GM20431 (cell line): ENCODE results near the gene SEC24B.

Experiments used
- in situ Hi-C: fragments of 300-500 bp; cut with MseI, MboI; formaldehyde crosslinking; loops from one replicate; pipeline ENCODE4 v1.15.0; 2020; ENCODE audit warnings: low sequenced_read_pairs; ENCODE audit not compliant: unreplicated experiment

The SEC24B gene

GRCh38 chr4:109433205-109434006 lies at the start of gene SEC24B:
SEC24B (plus strand) TSS chr4:109433815; CDS start chr4:109433870, 55 bp downstream.
- in situ Hi-C loops = no loop called here

GRCh38 chr4:109383823-109384222 lies 49.8 kb upstream of the SEC24B start:
- in situ Hi-C loops = no loop called here

GRCh38 chr4:109385260-109385659 lies 48.4 kb upstream of the SEC24B start:
- in situ Hi-C loops = no loop called here

- in situ Hi-C loops = no loop called here
Observed at GRCh38 chr4:109389369-109390114, 44.1 kb upstream of the SEC24B start.

- in situ Hi-C loops = no loop called here
Observed at GRCh38 chr4:109390115-109390768, 43.4 kb upstream of the SEC24B start.

GRCh38 chr4:109395694-109396093 lies 37.9 kb upstream of the SEC24B start:
- in situ Hi-C loops = no loop called here

GRCh38 chr4:109398928-109399327 lies 34.7 kb upstream of the SEC24B start:
- in situ Hi-C loops = no loop called here

- in situ Hi-C loops = loop anchor here (25.0 kb wide), 2 partner anchors 556 to 1106 kb away; no protein-coding TSS in a partner anchor
Observed at GRCh38 chr4:109406337-109406931, 27.2 kb upstream of the SEC24B start.

GRCh38 chr4:109407027-109407737 lies 26.4 kb upstream of the SEC24B start:
- in situ Hi-C loops = loop anchor here (25.0 kb wide), 2 partner anchors 555 to 1105 kb away; no protein-coding TSS in a partner anchor

- in situ Hi-C loops = loop anchor here (25.0 kb wide), 2 partner anchors 554 to 1104 kb away; no protein-coding TSS in a partner anchor
Observed at GRCh38 chr4:109408711-109409110, 24.9 kb upstream of the SEC24B start.

- in situ Hi-C loops = loop anchor here (25.0 kb wide), 2 partner anchors 552 to 1102 kb away; no protein-coding TSS in a partner anchor
Observed at GRCh38 chr4:109410226-109410625, 23.4 kb upstream of the SEC24B start.

- in situ Hi-C loops = loop anchor here (25.0 kb wide), 2 partner anchors 552 to 1102 kb away; no protein-coding TSS in a partner anchor
Observed at GRCh38 chr4:109410776-109411175, 22.8 kb upstream of the SEC24B start.

- in situ Hi-C loops = loop anchor here (25.0 kb wide), 2 partner anchors 550 to 1100 kb away; no protein-coding TSS in a partner anchor
Observed at GRCh38 chr4:109411964-109412363, 21.7 kb upstream of the SEC24B start.

GRCh38 chr4:109412776-109413175 lies 20.8 kb upstream of the SEC24B start:
- in situ Hi-C loops = loop anchor here (25.0 kb wide), 2 partner anchors 550 to 1100 kb away; no protein-coding TSS in a partner anchor

GRCh38 chr4:109414938-109415337 lies 18.7 kb upstream of the SEC24B start:
- in situ Hi-C loops = loop anchor here (25.0 kb wide), 2 partner anchors 547 to 1097 kb away; no protein-coding TSS in a partner anchor

GRCh38 chr4:109418588-109418987 lies 15.0 kb upstream of the SEC24B start:
- in situ Hi-C loops = loop anchor here (25.0 kb wide), 2 partner anchors 544 to 1094 kb away; no protein-coding TSS in a partner anchor

- in situ Hi-C loops = loop anchor here (10.0 to 25.0 kb wide), 3 partner anchors 385 to 1093 kb away; partner anchors contain the start of gene CFI
Observed at GRCh38 chr4:109419679-109420078, 13.9 kb upstream of the SEC24B start.

- in situ Hi-C loops = loop anchor here (10.0 to 25.0 kb wide), 3 partner anchors 381 to 1088 kb away; partner anchors contain the start of gene CFI
Observed at GRCh38 chr4:109424093-109424841, 9.3 kb upstream of the SEC24B start.
